H54 (cell line): Measurements from ENCODE around the gene ABCC1.

Experiments used
- DNase-seq: peaks from one replicate; pipeline ENCODE4 v3.0.0; 2011; ENCODE audit warnings: low spot score, mixed read lengths; ENCODE audit not compliant: insufficient read length
- FAIRE-seq: peaks from 3 replicates; lab custom pipeline; 2011; peaks lifted over from hg19 to GRCh38; lab: Jason Lieb, UNC
- POLR2A ChIP-seq: IDR thresholded peaks from 2 replicates; pipeline ENCODE4 v1.6.1; 2011; ENCODE audit warnings: low read depth, mild to moderate bottlenecking, low read length

ABCC1 gene

GRCh38 chr16:16105646-16106045 is 156.2 kb downstream of the ABCC1 start:
- TF ChIP-seq POLR2A: no peak
- DNase-seq: no peak
- no peak for FAIRE-seq

GRCh38 chr16:16106466-16106865 is 157.1 kb downstream of the ABCC1 start:
- FAIRE-seq: no peak
- no peak for TF ChIP-seq POLR2A

GRCh38 chr16:16107839-16108238 is 158.4 kb downstream of the ABCC1 start:
- no peak for TF ChIP-seq POLR2A
- FAIRE-seq: no peak
- no peak for DNase-seq

More at GRCh38 chr16:16106466-16106865, 157.1 kb downstream of the ABCC1 start:
- DNase-seq: no peak

GRCh38 chr16:16108759-16109158 is 159.3 kb downstream of the ABCC1 start:
- FAIRE-seq (no peak), DNase-seq (no peak)
- TF ChIP-seq POLR2A: no peak

GRCh38 chr16:16109453-16110110 is 160.2 kb downstream of the ABCC1 start:
- FAIRE-seq (no peak), DNase-seq (no peak)
- TF ChIP-seq POLR2A: no peak

- TF ChIP-seq POLR2A: no peak
- FAIRE-seq (no peak), DNase-seq (no peak)
These were observed 160.7 kb downstream of the ABCC1 start for GRCh38 chr16:16110111-16110490.

- FAIRE-seq (no peak), DNase-seq (no peak)
- no peak for TF ChIP-seq POLR2A
These were observed 162.2 kb downstream of the ABCC1 start for GRCh38 chr16:16111639-16112038.

GRCh38 chr16:16112450-16113053 is 163.1 kb downstream of the ABCC1 start:
- no peak for DNase-seq
- no peak for TF ChIP-seq POLR2A

GRCh38 chr16:16113076-16113475 is 163.7 kb downstream of the ABCC1 start:
- DNase-seq (no peak), FAIRE-seq (no peak)
- TF ChIP-seq POLR2A: no peak

More at GRCh38 chr16:16112450-16113053, 163.1 kb downstream of the ABCC1 start:
- FAIRE-seq: no peak

GRCh38 chr16:16116841-16117240 is 167.4 kb downstream of the ABCC1 start:
- FAIRE-seq (no peak), DNase-seq (no peak)
- TF ChIP-seq POLR2A: no peak

- DNase-seq (no peak), FAIRE-seq (no peak)
- TF ChIP-seq POLR2A: no peak
These were observed 168.9 kb downstream of the ABCC1 start for GRCh38 chr16:16118337-16118736.

- no peak for FAIRE-seq
- no peak for DNase-seq
- TF ChIP-seq POLR2A: no peak
These were observed 170.6 kb downstream of the ABCC1 start for GRCh38 chr16:16120044-16120381.

- DNase-seq (no peak), FAIRE-seq (no peak)
- TF ChIP-seq POLR2A: no peak
These were observed 171.2 kb downstream of the ABCC1 start for GRCh38 chr16:16120382-16121184.

- no peak for FAIRE-seq
- DNase-seq: no peak
- TF ChIP-seq POLR2A: no peak
These were observed 171.8 kb downstream of the ABCC1 start for GRCh38 chr16:16121185-16121727.
